Measurements from ENCODE around the gene CDC14B.

The CDC14B gene

DNA sequence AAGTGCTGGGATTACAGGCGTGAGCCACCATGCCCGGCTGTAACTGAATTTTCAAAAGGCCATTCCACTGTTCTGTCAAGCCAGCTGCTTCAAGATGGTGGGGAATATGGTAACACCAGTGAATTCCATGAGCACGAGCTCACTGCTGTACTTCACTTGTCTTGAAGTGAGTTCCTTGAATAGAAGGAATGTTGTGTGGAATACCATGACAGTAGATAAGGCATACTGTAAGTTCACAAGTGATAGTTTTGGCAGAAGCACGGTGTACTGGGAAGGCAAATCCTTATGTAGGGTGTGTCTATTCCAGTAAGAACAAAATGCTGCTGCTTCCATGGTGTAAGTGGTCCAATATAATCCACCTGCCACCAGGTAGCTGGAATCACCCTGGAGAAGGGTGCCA is 42.1 kb upstream of the CDC14B start:
- in situ Hi-C loops (cut with HindIII; ENCODE audit: low sequenced_read_pairs): no loop called here
- DNase-seq (ENCODE audit: low read depth): peak; percentile 8
- TF ChIP-seq, protein P1, sequence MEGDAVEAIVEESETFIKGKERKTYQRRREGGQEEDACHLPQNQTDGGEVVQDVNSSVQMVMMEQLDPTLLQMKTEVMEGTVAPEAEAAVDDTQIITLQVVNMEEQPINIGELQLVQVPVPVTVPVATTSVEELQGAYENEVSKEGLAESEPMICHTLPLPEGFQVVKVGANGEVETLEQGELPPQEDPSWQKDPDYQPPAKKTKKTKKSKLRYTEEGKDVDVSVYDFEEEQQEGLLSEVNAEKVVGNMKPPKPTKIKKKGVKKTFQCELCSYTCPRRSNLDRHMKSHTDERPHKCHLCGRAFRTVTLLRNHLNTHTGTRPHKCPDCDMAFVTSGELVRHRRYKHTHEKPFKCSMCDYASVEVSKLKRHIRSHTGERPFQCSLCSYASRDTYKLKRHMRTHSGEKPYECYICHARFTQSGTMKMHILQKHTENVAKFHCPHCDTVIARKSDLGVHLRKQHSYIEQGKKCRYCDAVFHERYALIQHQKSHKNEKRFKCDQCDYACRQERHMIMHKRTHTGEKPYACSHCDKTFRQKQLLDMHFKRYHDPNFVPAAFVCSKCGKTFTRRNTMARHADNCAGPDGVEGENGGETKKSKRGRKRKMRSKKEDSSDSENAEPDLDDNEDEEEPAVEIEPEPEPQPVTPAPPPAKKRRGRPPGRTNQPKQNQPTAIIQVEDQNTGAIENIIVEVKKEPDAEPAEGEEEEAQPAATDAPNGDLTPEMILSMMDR (IDR thresholded peaks at IDR 0.05; ENCODE audit: low read depth, low read length, missing control alignments): no peak
- H3K4me3 ChIP-seq (ENCODE audit: low read depth, low read length): no peak overlapping the region

DNA sequence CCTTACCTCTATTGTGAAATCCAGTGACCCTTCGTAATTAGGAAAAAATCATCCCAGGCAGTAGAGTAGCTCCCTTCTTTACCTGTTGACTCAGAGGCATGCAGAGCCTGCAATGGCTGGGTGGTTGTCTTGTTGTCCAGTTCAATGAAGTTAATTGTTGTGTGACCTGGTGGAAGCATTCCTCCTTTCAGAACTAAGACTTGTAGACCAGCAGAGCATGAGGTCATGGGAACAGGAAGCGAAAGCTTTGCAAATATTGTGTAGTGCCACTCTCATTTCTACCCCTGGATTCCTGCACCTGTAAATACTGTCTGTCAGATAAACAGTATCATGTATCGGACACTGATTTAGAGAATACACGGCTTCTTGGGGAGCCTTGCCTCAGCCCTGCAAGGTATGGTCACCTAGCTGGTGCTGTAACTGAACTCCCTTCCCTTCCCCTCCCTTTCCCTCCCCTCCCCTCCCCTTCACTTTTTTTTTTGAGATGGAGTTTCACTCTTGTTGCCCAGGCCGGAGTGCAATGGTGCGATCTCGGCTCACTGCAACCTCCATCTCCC is 41.1 kb upstream of the CDC14B start:
- in situ Hi-C loops (cut with HindIII; ENCODE audit: low sequenced_read_pairs): no loop called here
- no peak overlapping the region for H3K4me3 ChIP-seq (ENCODE audit: low read depth, low read length)
- DNase-seq (ENCODE audit: low read depth): no peak
- TF ChIP-seq, protein P1 (IDR thresholded peaks at IDR 0.05; ENCODE audit: low read depth, low read length, missing control alignments): no peak

DNA sequence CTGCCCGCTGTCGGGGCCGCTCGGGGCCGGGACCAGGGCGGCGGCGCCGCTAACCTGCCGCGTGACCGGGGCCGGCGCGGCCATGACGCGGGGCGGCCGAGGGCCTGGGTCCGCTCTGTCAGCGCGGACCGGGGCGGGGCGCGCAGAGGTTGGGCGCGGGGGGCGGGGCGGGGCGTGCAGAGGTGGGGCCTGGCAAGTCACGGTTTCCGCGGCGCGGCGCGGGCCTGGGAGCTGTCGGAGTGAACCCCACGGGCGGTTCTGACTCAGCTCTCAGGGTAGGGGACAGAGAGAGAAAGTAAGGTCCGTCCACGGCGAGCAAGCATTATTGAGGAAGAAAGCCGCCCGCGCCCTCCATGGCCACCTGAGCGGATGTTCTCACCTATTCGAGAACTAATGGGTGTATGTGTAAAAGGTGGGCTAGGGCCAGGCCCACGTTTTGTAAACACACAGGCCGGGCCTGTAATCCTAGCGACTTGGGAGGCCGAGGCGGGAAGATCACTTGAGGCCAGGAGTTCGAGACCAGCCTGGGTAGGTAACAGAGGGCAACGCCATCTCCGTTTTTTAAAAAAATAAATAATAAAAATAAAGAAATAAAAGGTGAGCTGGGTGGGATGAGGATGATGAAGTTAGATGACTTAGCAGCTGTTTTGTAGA is 35.7 kb upstream of the CDC14B start, which contains the start of gene PRXL2C:
TSS of gene PRXL2C (minus strand) at position 120 of the 654 bp plus-strand sequence. CDS start at position 84, 36 bp downstream.
- H3K4me3 ChIP-seq (ENCODE audit: low read depth, low read length): peak within 1 kb of the TSS; percentile 50
- DNase-seq (ENCODE audit: low read depth): peak; percentile 12
- in situ Hi-C loops (cut with HindIII; ENCODE audit: low sequenced_read_pairs): no loop called here
- TF ChIP-seq, protein P1 (IDR thresholded peaks at IDR 0.05; ENCODE audit: low read depth, low read length, missing control alignments): no peak

DNA sequence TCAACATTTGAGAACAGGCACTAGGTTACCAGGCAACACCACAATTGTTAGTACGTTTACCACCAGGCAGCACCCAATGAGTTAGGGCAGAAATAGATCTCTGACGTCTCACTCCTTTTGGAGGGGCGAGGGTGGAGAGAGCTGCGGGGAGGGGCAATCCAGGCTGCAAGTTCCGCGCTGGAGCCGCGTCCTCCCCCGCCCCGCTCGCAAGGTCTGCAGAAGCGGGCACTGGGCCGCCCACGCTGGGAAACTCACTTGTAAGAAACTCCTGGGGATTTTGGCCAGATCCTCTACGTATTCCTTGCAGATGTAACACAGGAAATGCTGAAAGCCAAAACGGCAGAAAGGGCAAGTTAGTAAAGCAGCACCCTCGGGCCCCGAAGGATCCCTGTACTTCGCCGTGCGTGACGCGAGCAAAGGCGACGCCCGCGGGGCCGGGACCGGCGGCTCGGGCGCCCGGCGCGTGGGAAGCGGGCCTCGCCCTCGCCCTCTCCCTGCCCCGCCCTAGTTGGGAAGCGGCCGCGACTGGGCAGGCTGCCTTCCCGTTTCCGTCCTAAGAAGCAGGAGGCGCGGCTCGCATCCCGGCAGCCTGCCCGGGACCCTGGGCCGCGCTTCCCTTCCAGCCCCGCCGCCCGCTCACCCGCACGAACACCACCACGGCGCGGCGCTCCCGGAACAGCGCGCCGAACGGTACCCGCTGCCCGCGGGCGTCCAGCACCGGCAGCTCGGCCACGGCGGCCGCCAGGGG is 35.0 kb upstream of the CDC14B start:
- TF ChIP-seq, protein P1 (IDR thresholded peaks at IDR 0.05; ENCODE audit: low read depth, low read length, missing control alignments): no peak
- peak overlapping the region; percentile 50 for H3K4me3 ChIP-seq (ENCODE audit: low read depth, low read length)
- in situ Hi-C loops (cut with HindIII; ENCODE audit: low sequenced_read_pairs): no loop called here
- DNase-seq (ENCODE audit: low read depth): peak; percentile 51

DNA sequence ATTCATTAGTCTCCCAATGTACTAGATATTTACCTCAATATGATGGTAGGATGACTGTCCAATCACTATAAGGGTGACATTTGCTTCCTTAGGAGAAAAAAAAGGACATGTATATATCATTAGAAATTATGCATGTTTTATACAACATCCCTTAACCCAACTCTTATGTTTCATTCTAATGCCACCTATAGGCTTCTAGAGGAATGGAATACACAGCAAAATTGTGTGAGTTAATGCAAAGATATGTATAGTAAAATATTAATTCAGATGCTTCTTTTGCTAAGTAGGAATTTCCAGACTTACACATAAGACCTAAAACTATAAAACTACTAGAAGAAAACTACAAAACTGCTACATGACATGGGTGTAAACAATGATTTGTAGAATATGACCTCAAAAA is 32.0 kb upstream of the CDC14B start:
- H3K4me3 ChIP-seq (ENCODE audit: low read depth, low read length): no peak overlapping the region
- DNase-seq (ENCODE audit: low read depth): peak; percentile 5
- in situ Hi-C loops (cut with HindIII; ENCODE audit: low sequenced_read_pairs): no loop called here
- TF ChIP-seq, protein P1 (IDR thresholded peaks at IDR 0.05; ENCODE audit: low read depth, low read length, missing control alignments): peak; percentile 30

DNA sequence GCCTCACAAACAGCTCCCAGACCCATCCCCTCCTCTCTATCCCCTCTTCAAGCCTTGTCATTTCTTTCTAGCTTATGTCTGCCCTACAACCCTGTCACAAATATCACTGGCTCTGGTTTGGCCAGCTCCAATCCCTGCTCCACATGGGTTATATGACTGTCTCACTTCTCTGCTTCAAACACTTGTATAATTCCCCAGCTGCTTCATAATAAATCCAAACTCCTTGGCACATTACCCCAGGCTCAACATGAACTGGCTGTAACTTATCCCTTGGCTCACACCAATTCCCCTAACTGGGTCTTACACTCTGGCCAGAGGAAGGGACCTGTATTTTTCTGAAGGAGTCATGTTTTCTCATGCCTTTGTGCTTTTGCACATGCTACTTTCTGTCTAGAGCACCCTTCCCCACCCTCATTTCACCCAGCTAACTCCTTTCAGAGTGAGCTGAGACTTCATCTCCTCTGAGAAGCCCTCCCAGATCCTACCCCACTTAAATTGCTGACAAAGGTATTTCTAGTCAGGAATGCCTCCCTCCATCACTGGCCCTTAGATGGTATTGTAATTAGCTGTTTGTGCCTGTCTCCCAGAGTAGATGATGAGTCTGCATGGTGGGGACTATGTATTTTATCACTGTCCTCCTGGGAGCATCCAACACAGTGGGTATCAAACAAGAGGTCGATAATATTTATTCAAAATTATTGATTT is 30.1 kb upstream of the CDC14B start:
- TF ChIP-seq, protein P1 (IDR thresholded peaks at IDR 0.05; ENCODE audit: low read depth, low read length, missing control alignments): no peak
- DNase-seq (ENCODE audit: low read depth): no peak
- in situ Hi-C loops (cut with HindIII; ENCODE audit: low sequenced_read_pairs): no loop called here
- H3K4me3 ChIP-seq (ENCODE audit: low read depth, low read length): no peak overlapping the region
